Pancreas (tissue), 10 donors: ENCODE results near the gene WT1. TPM values are rescaled to one million over a fixed set of nuclear protein-coding genes. Genes with fewer than 3 reads are reported as not detected.

Experiments used
- ATAC-seq, 4 donors: fragments of 200-7000 bp; cut with Tn5 transposase; one replicate each; pipeline versions ENCODE4 v1.8.0 to v1.9.1; 2020; ENCODE audit warnings: mild to moderate bottlenecking in 4 of 4, moderate library complexity in 4 of 4
- DNase-seq, 6 donors: peaks; one replicate each; pipeline ENCODE4 v3.0.0-alpha.2; 2020
- FAIRE-seq: peaks from 2 replicates; lab custom pipeline; 2012; peaks lifted over from hg19 to GRCh38; lab: Jason Lieb, UNC
- H3K27ac ChIP-seq, 4 donors: fragments of 200-600 bp; sonication (generic); 1 replicate in 3 of 4; 2 replicates in 1 of 4; pipeline versions ENCODE4 v1.5.0 to v1.8.0; 2020
- H3K27me3 ChIP-seq, 4 donors: fragments of 200-600 bp; one replicate each; pipeline ENCODE4 v1.8.0; 2021
- H3K36me3 ChIP-seq, 3 donors: fragments of 200-600 bp; sonication (generic) in 1 of 3; one replicate each; pipeline versions ENCODE4 v1.5.0 to v1.8.0; 2020 to 2021
- H3K4me1 ChIP-seq, 3 donors: fragments of 200-600 bp; one replicate each; pipeline ENCODE4 v1.8.0; 2021
- H3K4me3 ChIP-seq, 4 donors: fragments of 200-600 bp; sonication (generic) in 2 of 4; one replicate each; pipeline versions ENCODE4 v1.5.0 to v1.8.0; 2020 to 2021
- H3K9me3 ChIP-seq, 4 donors: fragments of 200-600 bp; one replicate each; pipeline ENCODE4 v1.8.0; 2021
- WGBS, 2 donors: extraction: QIAGEN DNeasy Blood & Tissue Kit; methylation state at CpG; one replicate each; pipeline ENCODE4 v1.1.7; 2013; 5-methylcytosine and 5-hydroxymethylcytosine counted together
- intact Hi-C, 3 donors: fragments of 100-400 bp; cut with DNase I; formaldehyde crosslinking; loops; one replicate each; pipeline versions ENCODE4 v1.11.1 to v1.14.2; 2022
- polyA plus RNA-seq, 2 donors: library from polyadenylated mRNA; stranded (reverse); fragments of 200-250 nt; gene quantifications; one replicate each; pipeline ENCODE4 v1.2.3, GENCODE V29; 2013
- total RNA-seq, 6 donors: library from RNA; stranded (reverse); fragmentation: NEBNext Ultra II Directional in 4 of 6; extraction: Animal tissue kit (Norgen Biotek cat#: 25700) in 4 of 6; gene quantifications; one replicate each; pipeline versions ENCODE4 v1.2.1 to v1.2.4, GENCODE V29; 2021 to 2023
- TF ChIP-seq, protein P1 (sequence below), 4 donors: fragments of 200-600 bp; sonication (generic) in 3 of 4; IDR thresholded peaks; one replicate each; pipeline versions ENCODE4 v1.5.0 to v1.8.0; 2021; ENCODE audit warnings: antibody characterized with exemption in 4 of 4
- donor health status: healthy with polysubstance abuse.
- donor health status: DM: no; HTN: no; CAD: no; lungs with moderate emphysema.
- donor health status: DM: no; HTN: no; CAD: no.
- donor health status: control.
- donor health status: control.
- donor health status: Bipolar disorder and iron deficiency.
- donor health status: DM: yes; HTN: yes; CAD: no.
- donor health status: DM: no; HTN: no; CAD: no.
- donor health status: DM: no; HTN: no; CAD: no.
- donor health status: DM: yes; HTN: yes; CAD: no.

WT1 gene
- total and polyA plus RNA-seq, 8 donors, result 0.08 to 1.9 (median 0.53) TPM; not detected in 1

DNA sequence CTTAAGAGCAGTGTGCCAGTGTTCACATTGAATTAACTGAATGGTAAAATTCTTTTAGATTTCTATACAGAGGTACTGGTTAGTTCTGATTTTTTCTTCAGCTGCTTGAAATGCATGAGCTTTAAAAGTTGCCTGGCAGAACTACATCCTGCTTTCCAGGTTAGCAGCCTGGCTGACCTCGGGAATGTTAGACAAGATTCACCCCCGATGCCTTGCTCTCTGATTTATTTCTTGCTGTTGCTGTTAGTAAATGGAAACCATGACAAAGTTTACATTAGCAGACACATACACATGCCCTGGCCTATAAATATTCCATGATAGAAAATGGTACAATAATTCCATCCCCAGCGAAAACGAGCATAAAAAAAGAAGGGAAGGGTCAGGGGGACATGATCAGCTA is 47.0 kb downstream of the WT1 start:
- no peaks in the 10 kb centered on the region for H3K4me1 ChIP-seq
- no peak for DNase-seq

DNA sequence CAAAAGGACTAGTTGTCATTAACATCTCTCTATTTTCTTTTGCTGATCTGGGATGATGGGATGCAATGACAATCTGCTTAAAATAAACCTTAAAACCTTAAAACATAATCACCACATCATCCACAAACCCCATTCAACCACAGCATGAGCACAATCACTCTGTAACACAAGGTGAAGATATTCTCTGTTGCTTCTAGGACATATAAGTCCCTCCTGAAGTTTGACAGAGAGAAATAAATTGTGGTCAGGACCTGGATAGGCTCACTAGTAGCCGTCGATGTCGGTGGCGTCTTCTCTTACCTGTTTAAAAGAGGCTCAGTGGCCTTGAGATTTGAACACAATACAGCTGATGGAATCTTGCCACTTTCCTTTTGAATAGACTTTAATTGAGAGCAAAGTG is 47.9 kb downstream of the WT1 start:
- TF ChIP-seq, protein P1, sequence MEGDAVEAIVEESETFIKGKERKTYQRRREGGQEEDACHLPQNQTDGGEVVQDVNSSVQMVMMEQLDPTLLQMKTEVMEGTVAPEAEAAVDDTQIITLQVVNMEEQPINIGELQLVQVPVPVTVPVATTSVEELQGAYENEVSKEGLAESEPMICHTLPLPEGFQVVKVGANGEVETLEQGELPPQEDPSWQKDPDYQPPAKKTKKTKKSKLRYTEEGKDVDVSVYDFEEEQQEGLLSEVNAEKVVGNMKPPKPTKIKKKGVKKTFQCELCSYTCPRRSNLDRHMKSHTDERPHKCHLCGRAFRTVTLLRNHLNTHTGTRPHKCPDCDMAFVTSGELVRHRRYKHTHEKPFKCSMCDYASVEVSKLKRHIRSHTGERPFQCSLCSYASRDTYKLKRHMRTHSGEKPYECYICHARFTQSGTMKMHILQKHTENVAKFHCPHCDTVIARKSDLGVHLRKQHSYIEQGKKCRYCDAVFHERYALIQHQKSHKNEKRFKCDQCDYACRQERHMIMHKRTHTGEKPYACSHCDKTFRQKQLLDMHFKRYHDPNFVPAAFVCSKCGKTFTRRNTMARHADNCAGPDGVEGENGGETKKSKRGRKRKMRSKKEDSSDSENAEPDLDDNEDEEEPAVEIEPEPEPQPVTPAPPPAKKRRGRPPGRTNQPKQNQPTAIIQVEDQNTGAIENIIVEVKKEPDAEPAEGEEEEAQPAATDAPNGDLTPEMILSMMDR (IDR thresholded peaks at IDR 0.05), result no peak
- H3K36me3 ChIP-seq, result no peaks in the 10 kb centered on the region
- intact Hi-C loops, result no loop called here
- H3K27me3 ChIP-seq, result no peaks in the 10 kb centered on the region
- no peak overlapping the region for H3K27ac ChIP-seq
- ATAC-seq (no peak), DNase-seq (no peak), FAIRE-seq (no peak)
- no peaks in the 10 kb centered on the region for H3K4me1 ChIP-seq
- 40 to 48% methylated on average over 4 of the region's 4 CpGs for WGBS, 2 donors
- no peaks in the 10 kb centered on the region for H3K9me3 ChIP-seq
- H3K4me3 ChIP-seq, result no peak overlapping the region

More for the DNA sequence above, 47.0 kb downstream of the WT1 start:
- Histone ChIP-seq H3K36me3 (no peaks in the 10 kb centered on the region), H3K9me3 (no peaks in the 10 kb centered on the region), H3K4me3 (no peak overlapping the region), H3K27ac (no peak overlapping the region), H3K27me3 (no peaks in the 10 kb centered on the region)
- ATAC-seq (no peak), FAIRE-seq (no peak)
- WGBS, 2 donors, result 51 to 59% methylated on average over 4 of the region's 4 CpGs
- intact Hi-C loops, result no loop called here
- TF ChIP-seq, protein P1 (IDR thresholded peaks at IDR 0.05), result no peak

DNA sequence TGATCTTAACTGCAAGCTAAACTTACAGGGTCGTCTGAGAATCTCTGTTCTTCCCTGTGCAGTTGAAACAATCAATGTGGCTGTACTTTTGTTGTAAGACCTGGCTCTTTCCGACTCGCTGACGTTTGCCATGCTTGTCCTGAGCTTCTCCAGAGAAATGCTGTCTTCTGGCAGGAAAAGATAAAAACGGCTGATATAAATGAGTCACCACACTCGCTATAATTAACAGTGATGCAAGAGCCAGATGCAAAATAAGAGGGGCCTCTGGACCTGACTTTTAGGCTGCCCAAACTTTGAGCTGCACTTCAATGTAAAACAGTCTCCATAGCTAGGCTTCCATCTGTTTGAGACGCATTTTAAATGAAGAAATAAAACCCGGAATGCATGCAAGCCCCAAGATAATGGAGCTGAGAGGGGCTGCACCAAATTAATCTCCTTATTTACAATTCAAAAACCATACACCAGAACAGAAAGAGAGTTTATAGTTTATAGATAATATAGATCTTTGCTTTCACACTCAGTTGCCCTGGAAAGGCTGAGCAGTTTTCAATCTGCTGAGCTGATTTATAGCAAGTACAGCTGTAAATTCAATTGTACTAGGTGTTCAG is 48.5 kb downstream of the WT1 start:
- WGBS, 2 donors, result 13 to 27% methylated on average over 8 of the region's 8 CpGs
- Histone ChIP-seq H3K4me3 (no peak overlapping the region), H3K9me3 (no peaks in the 10 kb centered on the region), H3K27me3 (no peaks in the 10 kb centered on the region), H3K27ac (no peak overlapping the region), H3K36me3 (no peaks in the 10 kb centered on the region), H3K4me1 (no peaks in the 10 kb centered on the region)
- ATAC-seq, result peak in 1 of 4 donors; percentile 22
- intact Hi-C loops, result no loop called here
- FAIRE-seq, result no peak
- TF ChIP-seq, protein P1 (IDR thresholded peaks at IDR 0.05), result no peak
- no peak for DNase-seq

DNA sequence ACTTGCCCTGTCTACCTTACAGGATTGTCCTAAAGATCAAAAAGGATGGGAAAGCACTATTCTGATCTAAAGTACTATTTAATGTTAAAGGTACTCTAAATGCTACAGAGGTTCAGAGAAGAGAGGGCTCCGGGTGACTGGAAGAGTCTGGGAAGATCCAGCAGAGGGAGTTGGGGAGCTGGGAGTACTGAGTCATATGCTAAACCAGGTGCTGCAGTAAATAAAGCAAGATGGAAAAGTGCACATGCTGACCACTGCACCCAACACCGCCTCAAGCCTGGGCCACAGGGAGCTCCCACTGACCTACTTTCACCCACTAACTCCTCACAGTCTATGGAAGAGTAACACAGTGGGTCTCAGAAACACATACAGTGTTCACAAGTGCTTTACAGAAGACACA is 49.3 kb downstream of the WT1 start:
- TF ChIP-seq, protein P1 (IDR thresholded peaks at IDR 0.05), result no peak
- FAIRE-seq (no peak), DNase-seq (no peak), ATAC-seq (peak in 3 of 4 donors; percentile 52 to 82 (median 63))
- Histone ChIP-seq H3K36me3 (no peaks in the 10 kb centered on the region), H3K4me3 (no peak overlapping the region), H3K27me3 (no peaks in the 10 kb centered on the region), H3K9me3 (no peaks in the 10 kb centered on the region), H3K4me1 (no peaks in the 10 kb centered on the region), H3K27ac (no peak overlapping the region)
- intact Hi-C loops, result no loop called here
- 4 to 9% methylated on average over 2 of the region's 2 CpGs for WGBS, 2 donors

DNA sequence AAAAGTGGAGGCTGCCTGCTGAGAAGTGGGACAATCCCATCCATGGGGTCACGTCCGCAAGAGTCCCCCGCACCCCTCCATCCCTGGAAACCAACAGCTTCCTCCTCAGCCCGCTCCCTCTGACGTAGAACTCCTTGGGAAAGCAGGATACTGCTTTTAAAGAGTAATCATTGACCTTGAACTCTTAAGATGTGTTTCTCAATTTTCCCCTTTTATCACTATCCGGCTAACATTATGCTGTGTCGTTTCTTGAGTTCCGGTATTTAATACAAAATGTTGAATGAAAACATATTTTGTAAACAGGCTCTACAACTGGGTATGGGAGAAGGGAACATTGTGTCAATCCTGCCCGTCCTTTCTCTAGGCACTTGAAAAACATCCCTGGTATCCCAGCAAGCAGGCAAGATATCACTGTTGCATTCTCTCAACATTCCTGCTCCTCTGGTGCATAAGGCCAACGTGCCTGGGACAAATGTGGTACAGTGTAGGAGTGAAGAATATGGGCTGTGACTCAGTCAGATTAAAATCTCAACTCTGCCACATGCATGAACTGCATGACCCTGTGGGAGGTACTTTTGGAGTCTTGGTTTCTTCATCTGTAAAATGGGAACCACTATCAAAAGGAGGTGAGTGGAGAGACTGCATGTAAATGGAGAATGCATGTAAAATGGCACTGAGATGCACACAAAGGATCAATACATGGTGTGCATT is 52.8 kb downstream of the WT1 start:
- intact Hi-C loops, result no loop called here
- H3K27ac ChIP-seq, result no peak overlapping the region
- ATAC-seq, result no peak

More for the DNA sequence above, 52.8 kb downstream of the WT1 start:
- Histone ChIP-seq H3K4me1 (no peaks in the 10 kb centered on the region), H3K9me3 (no peaks in the 10 kb centered on the region), H3K36me3 (no peaks in the 10 kb centered on the region), H3K27me3 (no peaks in the 10 kb centered on the region), H3K4me3 (no peak overlapping the region)
- WGBS, 2 donors, result 45 to 55% methylated on average over 10 of the region's 10 CpGs
- FAIRE-seq (no peak), DNase-seq (no peak)
- TF ChIP-seq, protein P1 (IDR thresholded peaks at IDR 0.05), result no peak
